Caco-2 (cell line): ENCODE data around the gene FBXL12. TPM values are rescaled to one million over a fixed set of nuclear protein-coding genes. Genes with fewer than 3 reads are reported as not detected.

Experiments used
- BruUV-seq: library from RNA; stranded (reverse); fragments of 400-500 nt; replicated peaks from 2 replicates; lab custom pipeline; 2021; lab: Mats Ljungman, UMichigan
- CTCF ChIA-PET: fragments of 300-600 bp; sonication (Branson Sonifier 250); formaldehyde crosslinking; loops from one replicate; lab custom pipeline; 2022; ENCODE audit warnings: antibody characterized with exemption; lab: Charles Lee
- POLR2A ChIA-PET: fragments of 300-600 bp; sonication (Branson Sonifier 250); formaldehyde crosslinking; loops from one replicate; lab custom pipeline; 2022; ENCODE audit warnings: antibody characterized with exemption; lab: Charles Lee
- DNase-seq, 2 experiments: peaks; one replicate each; pipeline versions ENCODE4 v3.0.0 to v3.0.0-alpha.2; 2020 to 2022
- H3K27me3 ChIP-seq: replicated peaks from 2 replicates; pipeline ENCODE4 v1.6.0; 2011; ENCODE audit warnings: low read length; ENCODE audit not compliant: control insufficient read depth, insufficient read depth
- H3K36me3 ChIP-seq: 2 replicates; pipeline ENCODE4 v1.5.1; 2011; ENCODE audit warnings: low read length; ENCODE audit not compliant: control insufficient read depth, insufficient read depth
- H3K4me1 ChIP-seq: fragments of 250-450 bp; sonication (Bioruptor Pico); 2 replicates; pipeline ENCODE4 v1.5.1; 2020; ENCODE audit warnings: mild to moderate bottlenecking
- H3K4me3 ChIP-seq: 2 replicates; pipeline ENCODE4 v1.5.1; 2011; ENCODE audit warnings: low read depth, mild to moderate bottlenecking, control low read depth, low read length
- H3K9me3 ChIP-seq: fragments of 250-450 bp; sonication (Bioruptor Pico); 2 replicates; pipeline ENCODE4 v1.5.1; 2020; ENCODE audit warnings: mild to moderate bottlenecking, moderate library complexity
- H3K27ac Mint-ChIP-seq: one replicate; pipeline ENCODE4 v1.8.0; 2022; ENCODE audit warnings: mixed read lengths; ENCODE audit not compliant: unreplicated experiment
- H3K27me3 Mint-ChIP-seq: one replicate; pipeline ENCODE4 v1.8.0; 2022; ENCODE audit warnings: mixed read lengths; ENCODE audit not compliant: insufficient read depth, unreplicated experiment
- H3K36me3 Mint-ChIP-seq: one replicate; pipeline ENCODE4 v1.8.0; 2022; ENCODE audit warnings: mild to moderate bottlenecking, mixed read lengths; ENCODE audit not compliant: insufficient read depth, unreplicated experiment
- H3K4me1 Mint-ChIP-seq: one replicate; pipeline ENCODE4 v1.8.0; 2022; ENCODE audit warnings: low read depth, mixed read lengths; ENCODE audit not compliant: unreplicated experiment
- H3K4me3 Mint-ChIP-seq: one replicate; pipeline ENCODE4 v1.8.0; 2022; ENCODE audit warnings: mild to moderate bottlenecking, moderate library complexity, mixed read lengths; ENCODE audit not compliant: unreplicated experiment
- H3K9me3 Mint-ChIP-seq: one replicate; pipeline ENCODE4 v1.8.0; 2022; ENCODE audit warnings: mixed read lengths; ENCODE audit not compliant: unreplicated experiment
- intact Hi-C: fragments of 100-400 bp; cut with micrococcal nuclease; formaldehyde crosslinking; loops from one replicate; pipeline ENCODE4 v1.10.0; 2022; ENCODE audit not compliant: unreplicated experiment
- total RNA-seq: library from RNA; stranded (reverse); gene quantifications from 2 replicates; pipeline ENCODE4 v1.2.3, GENCODE V29; 2022
- TF ChIP-seq, protein P1 (sequence below), 2 experiments: fragments of 200-600 bp in 1 of 2; IDR thresholded peaks; 1 replicate in 1 of 2; 2 replicates in 1 of 2; pipeline versions ENCODE4 v1.5.1 to v1.8.0; 2011 to 2022; ENCODE audit warnings: antibody characterized with exemption in 1 of 2, control low read depth in 1 of 2, inconsistent platforms in 1 of 2, low read depth in 1 of 2, low read length in 1 of 2, mild to moderate bottlenecking in 1 of 2, moderate library complexity in 1 of 2; ENCODE audit not compliant: insufficient read depth in 1 of 2, severe bottlenecking in 1 of 2, unreplicated experiment in 1 of 2

The FBXL12 gene
- total RNA-seq, 1 experiment from 2014 or later, result 39.9 TPM

DNA sequence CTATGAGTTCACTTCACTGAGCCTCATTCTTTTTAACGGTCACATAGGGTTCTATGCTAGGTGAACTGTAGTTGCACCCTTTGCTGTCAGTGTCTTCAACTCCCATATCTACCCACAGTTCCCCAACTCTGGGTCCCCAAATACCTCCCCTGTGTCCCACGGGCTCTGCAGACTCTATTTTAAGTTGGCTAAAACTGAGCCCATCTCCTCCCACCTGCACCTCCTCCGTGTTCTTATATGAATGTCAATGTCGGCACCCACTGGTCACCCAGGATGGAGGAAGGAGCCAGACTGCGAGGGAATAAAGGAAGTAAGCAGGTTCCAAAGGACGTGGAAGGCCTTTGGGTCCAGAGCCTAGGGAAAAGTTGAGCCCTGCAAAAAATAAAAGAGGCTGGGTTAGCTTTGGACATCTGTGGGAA lies 15.4 kb upstream of the FBXL12 start:
- Mint-ChIP-seq H3K9me3 (no peaks in the 10 kb centered on the region), H3K27ac (peak overlapping the region; percentile 83), H3K4me3 (peak overlapping the region; percentile 84), H3K4me1 (no peaks in the 10 kb centered on the region), H3K36me3 (peaks cover 24% of the 10 kb centered on the region), H3K27me3 (no peaks in the 10 kb centered on the region)
- H3K27me3 ChIP-seq, result no peaks in the 10 kb centered on the region
- DNase-seq, result no peak
- ChIA-PET POLR2A (no interaction called here), CTCF (no interaction called here)
- H3K36me3 ChIP-seq, result peaks cover 6% of the 10 kb centered on the region
- BruUV-seq, result no TSS peak
- intact Hi-C loops, result no loop called here
- H3K4me3 ChIP-seq, result peak overlapping the region; percentile 95
- no peaks in the 10 kb centered on the region; the same call in 1 of the 2 replicates for H3K4me1 ChIP-seq
- no peaks in the 10 kb centered on the region for H3K9me3 ChIP-seq
- TF ChIP-seq, protein P1, sequence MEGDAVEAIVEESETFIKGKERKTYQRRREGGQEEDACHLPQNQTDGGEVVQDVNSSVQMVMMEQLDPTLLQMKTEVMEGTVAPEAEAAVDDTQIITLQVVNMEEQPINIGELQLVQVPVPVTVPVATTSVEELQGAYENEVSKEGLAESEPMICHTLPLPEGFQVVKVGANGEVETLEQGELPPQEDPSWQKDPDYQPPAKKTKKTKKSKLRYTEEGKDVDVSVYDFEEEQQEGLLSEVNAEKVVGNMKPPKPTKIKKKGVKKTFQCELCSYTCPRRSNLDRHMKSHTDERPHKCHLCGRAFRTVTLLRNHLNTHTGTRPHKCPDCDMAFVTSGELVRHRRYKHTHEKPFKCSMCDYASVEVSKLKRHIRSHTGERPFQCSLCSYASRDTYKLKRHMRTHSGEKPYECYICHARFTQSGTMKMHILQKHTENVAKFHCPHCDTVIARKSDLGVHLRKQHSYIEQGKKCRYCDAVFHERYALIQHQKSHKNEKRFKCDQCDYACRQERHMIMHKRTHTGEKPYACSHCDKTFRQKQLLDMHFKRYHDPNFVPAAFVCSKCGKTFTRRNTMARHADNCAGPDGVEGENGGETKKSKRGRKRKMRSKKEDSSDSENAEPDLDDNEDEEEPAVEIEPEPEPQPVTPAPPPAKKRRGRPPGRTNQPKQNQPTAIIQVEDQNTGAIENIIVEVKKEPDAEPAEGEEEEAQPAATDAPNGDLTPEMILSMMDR (IDR thresholded peaks at IDR 0.05; ENCODE audit: insufficient read depth in 1 of 2, low read depth in 1 of 2, low read length in 1 of 2, severe bottlenecking in 1 of 2, unreplicated experiment in 1 of 2), result no peak

DNA sequence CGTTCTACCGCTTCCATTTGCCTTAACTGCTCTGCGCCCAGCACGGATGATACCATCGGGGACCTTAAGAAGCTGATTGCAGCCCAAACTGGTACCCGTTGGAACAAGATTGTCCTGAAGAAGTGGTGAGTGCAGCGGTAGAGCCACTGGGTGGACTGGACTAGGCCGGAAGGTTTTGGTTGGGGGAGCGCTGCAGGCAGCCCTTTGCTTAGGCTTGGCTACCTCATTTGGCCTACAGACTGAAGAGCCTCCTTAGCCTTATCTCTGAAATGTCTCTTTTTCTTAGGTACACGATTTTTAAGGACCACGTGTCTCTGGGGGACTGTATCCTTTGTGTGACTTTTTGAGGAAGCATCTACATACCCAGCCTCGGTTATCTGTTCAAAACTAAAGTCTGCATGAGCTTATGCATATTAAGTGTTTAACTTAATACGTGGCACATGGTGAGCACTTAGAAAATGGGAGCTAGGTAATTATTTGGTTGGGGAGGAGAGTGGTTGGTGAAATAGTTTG lies 9.7 kb upstream of the FBXL12 start:
- no peak for DNase-seq
- H3K36me3 ChIP-seq, result no peaks in the 10 kb centered on the region
- Mint-ChIP-seq H3K9me3 (no peaks in the 10 kb centered on the region), H3K36me3 (peaks cover 26% of the 10 kb centered on the region), H3K27ac (peak overlapping the region; percentile 91), H3K4me1 (peaks cover 7% of the 10 kb centered on the region), H3K27me3 (no peaks in the 10 kb centered on the region), H3K4me3 (peak overlapping the region; percentile 86)
- BruUV-seq, result TSS peak; percentile 71
- peak overlapping the region; percentile 58 for H3K4me3 ChIP-seq
- ChIA-PET CTCF (interaction anchor here (0.6 kb wide), 1 partner anchor 63 kb away, joined by 3 read pairs; no protein-coding TSS in a partner anchor), POLR2A (interaction anchor here (0.6 kb wide), 1 partner anchor 30 kb away, joined by 3 read pairs; no protein-coding TSS in a partner anchor)
- intact Hi-C loops, result loop anchor here (5.0 kb wide), 1 partner anchor 1301 kb away; no protein-coding TSS in a partner anchor
- 0 out of 2 replicates have a peak, but pooled peaks cover 7% of the 10 kb centered on the region for H3K4me1 ChIP-seq
- no peaks in the 10 kb centered on the region for H3K27me3 ChIP-seq
- TF ChIP-seq, protein P1 (IDR thresholded peaks at IDR 0.05; ENCODE audit: insufficient read depth in 1 of 2, low read depth in 1 of 2, low read length in 1 of 2, severe bottlenecking in 1 of 2, unreplicated experiment in 1 of 2), result no peak
- no peaks in the 10 kb centered on the region for H3K9me3 ChIP-seq

DNA sequence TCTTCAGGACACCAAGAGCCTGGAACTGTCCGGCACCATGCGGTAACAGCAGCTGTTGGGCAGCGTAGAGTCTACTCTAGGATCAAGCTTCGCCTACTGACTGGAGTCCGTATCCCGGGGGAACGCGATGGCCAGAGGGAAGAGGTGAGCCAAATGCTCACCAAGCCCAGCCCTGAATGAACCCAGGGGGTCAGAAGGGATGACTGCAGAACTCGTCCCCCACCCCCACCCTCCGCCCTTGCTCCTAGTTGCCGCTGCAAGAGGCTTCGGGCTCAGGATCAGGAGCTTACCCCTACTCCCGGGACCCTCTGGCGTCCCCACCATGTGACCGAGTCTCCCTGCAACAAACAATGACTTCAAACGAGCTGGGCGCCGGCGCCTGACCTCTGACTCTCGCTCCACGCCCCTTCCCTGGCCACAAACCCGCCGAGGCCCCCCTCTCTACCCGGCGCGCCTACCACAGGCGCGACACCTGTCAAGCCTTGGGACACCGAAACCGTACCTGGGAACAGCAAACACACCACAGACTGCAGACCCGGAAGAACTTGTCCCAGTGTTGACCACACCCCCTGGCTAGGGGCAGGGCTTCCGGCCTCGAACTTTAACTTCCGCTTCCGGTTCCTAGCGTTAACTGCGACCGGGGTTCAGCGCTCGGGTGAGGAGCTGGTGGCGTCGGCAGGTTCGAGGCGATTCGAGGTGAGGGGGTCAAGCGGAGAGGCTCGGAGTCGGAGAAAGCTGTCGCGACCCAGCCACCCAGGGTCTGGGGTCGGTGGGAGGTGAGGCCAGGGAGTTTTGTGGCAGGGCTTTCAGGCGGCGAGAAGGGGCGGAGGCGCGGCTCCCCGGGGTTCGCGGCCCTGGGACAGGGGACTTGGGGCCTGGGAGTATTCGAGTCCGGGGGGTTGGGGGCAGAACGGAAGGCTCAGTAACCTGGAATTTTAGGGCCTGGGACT lies 8.7 kb upstream of the FBXL12 start, which contains the start of gene UBL5:
TSS of gene UBL5 (plus strand) at position 630 of the 950 bp plus-strand sequence. CDS start 420 bp downstream, outside the sequence.
- peak; percentile 93 to 94 for DNase-seq
- H3K27ac Mint-ChIP-seq, result peak within 1 kb of the TSS; percentile 91
- peaks cover 26% of the 10 kb centered on the region for H3K36me3 Mint-ChIP-seq
- Histone ChIP-seq H3K4me1 (0 out of 2 replicates have a peak, but pooled peaks cover 7% of the 10 kb centered on the region), H3K36me3 (no peaks in the 10 kb centered on the region), H3K9me3 (no peaks in the 10 kb centered on the region), H3K4me3 (peak within 1 kb of the TSS; percentile 58), H3K27me3 (no peaks in the 10 kb centered on the region)
- intact Hi-C loops, result loop anchor here (1.0 to 5.0 kb wide), 2 partner anchors 8 to 1300 kb away; partner anchors contain the start of gene FBXL12
- POLR2A ChIA-PET, result interaction anchor here (0.6 to 1.7 kb wide), 5 partner anchors 9 to 182 kb away, joined by 3 to 9 read pairs (median 4); partner anchors contain the start of genes FBXL12 and ZNF846
- BruUV-seq, result TSS peak; percentile 77
- no peaks in the 10 kb centered on the region for H3K27me3 Mint-ChIP-seq
- no peaks in the 10 kb centered on the region for H3K9me3 Mint-ChIP-seq
- H3K4me3 Mint-ChIP-seq, result peak within 1 kb of the TSS; percentile 86
- CTCF ChIA-PET, result interaction anchor here (0.6 kb wide), 1 partner anchor 64 kb away, joined by 3 read pairs; no protein-coding TSS in a partner anchor
- H3K4me1 Mint-ChIP-seq, result peaks cover 7% of the 10 kb centered on the region
- TF ChIP-seq, protein P1 (IDR thresholded peaks at IDR 0.05; ENCODE audit: insufficient read depth in 1 of 2, low read depth in 1 of 2, low read length in 1 of 2, severe bottlenecking in 1 of 2, unreplicated experiment in 1 of 2), result no peak
